Testis (tissue), 2 donors: Measurements from ENCODE around the gene MEF2A.

Experiments used
- POLR2A ChIP-seq: fragments of 450-650 bp; IDR thresholded peaks from one replicate; pipeline ENCODE4 v1.6.1; 2017; ENCODE audit warnings: antibody characterized with exemption, mild to moderate bottlenecking, moderate library complexity
- TF ChIP-seq, protein P1 (sequence below), 3 experiments: fragments of 450-650 bp in 2 of 3; fragments of 200-600 bp in 1 of 3; sonication (generic) in 1 of 3; IDR thresholded peaks; one replicate each; pipeline ENCODE4 v1.5.1; 2016 to 2019; ENCODE audit warnings: antibody characterized with exemption in 3 of 3, mild to moderate bottlenecking in 2 of 3, moderate library complexity in 1 of 3

DNA sequence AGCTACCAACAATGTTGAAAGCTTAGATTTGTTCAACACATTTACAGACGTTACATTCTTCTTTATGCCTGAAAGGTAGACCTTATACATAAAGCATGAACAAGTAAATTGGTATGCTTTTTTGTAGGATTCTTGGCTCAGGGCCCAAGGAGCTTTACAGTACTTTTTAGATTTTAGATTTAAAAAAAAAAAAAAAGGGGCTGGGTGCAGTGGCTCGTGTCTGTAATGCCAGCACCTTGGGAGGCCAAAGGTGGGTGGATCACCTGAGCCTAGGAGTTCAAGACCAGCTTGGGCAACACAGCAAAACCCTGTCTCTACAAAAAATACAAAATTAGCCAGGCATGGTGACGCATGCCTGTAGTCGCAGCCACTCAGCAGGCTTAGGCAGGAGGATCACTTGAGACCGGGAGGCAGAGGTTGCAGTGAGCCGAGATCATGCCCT lies 39.7 kb downstream of the MEF2A start:
- TF ChIP-seq, protein P1, sequence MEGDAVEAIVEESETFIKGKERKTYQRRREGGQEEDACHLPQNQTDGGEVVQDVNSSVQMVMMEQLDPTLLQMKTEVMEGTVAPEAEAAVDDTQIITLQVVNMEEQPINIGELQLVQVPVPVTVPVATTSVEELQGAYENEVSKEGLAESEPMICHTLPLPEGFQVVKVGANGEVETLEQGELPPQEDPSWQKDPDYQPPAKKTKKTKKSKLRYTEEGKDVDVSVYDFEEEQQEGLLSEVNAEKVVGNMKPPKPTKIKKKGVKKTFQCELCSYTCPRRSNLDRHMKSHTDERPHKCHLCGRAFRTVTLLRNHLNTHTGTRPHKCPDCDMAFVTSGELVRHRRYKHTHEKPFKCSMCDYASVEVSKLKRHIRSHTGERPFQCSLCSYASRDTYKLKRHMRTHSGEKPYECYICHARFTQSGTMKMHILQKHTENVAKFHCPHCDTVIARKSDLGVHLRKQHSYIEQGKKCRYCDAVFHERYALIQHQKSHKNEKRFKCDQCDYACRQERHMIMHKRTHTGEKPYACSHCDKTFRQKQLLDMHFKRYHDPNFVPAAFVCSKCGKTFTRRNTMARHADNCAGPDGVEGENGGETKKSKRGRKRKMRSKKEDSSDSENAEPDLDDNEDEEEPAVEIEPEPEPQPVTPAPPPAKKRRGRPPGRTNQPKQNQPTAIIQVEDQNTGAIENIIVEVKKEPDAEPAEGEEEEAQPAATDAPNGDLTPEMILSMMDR (IDR thresholded peaks at IDR 0.05) = no peak
- TF ChIP-seq POLR2A = no peak
